ENCODE results near the gene SPDL1. TPM values are rescaled to one million over a fixed set of nuclear protein-coding genes. Genes with fewer than 3 reads are reported as not detected.

The SPDL1 gene
- total RNA-seq, 1 experiment from 2014 or later, result 172 TPM

GRCh38 chr5:169629847-169630548 is 46.4 kb downstream of the SPDL1 start:
- peak; percentile 86 for DNase-seq (ENCODE audit: low read depth)

GRCh38 chr5:169631360-169631759 is 47.8 kb downstream of the SPDL1 start:
- DNase-seq (ENCODE audit: low read depth), result no peak

GRCh38 chr5:169632946-169633345 is 49.4 kb downstream of the SPDL1 start:
- no peak for DNase-seq (ENCODE audit: low read depth)

- DNase-seq (ENCODE audit: low read depth), result no peak
Observed at GRCh38 chr5:169634606-169635005, 51.0 kb downstream of the SPDL1 start.

- no peak for DNase-seq (ENCODE audit: low read depth)
Observed at GRCh38 chr5:169635936-169636335, 52.4 kb downstream of the SPDL1 start.

GRCh38 chr5:169636477-169637084 is 53.0 kb downstream of the SPDL1 start:
- no peak for DNase-seq (ENCODE audit: low read depth)

- no peak for DNase-seq (ENCODE audit: low read depth)
Observed at GRCh38 chr5:169637085-169637548, 53.5 kb downstream of the SPDL1 start, which contains the start of gene DOCK2. Gene DOCK2, plus strand, starts transcription at chr5:169637275. Its CDS starts 52 bp downstream, at chr5:169637327.

GRCh38 chr5:169637549-169638121 is 54.1 kb downstream of the SPDL1 start:
- no peak for DNase-seq (ENCODE audit: low read depth)

GRCh38 chr5:169641253-169641652 is 57.7 kb downstream of the SPDL1 start:
- no peak for DNase-seq (ENCODE audit: low read depth)

- DNase-seq (ENCODE audit: low read depth), result no peak
Observed at GRCh38 chr5:169646856-169647255, 63.3 kb downstream of the SPDL1 start.

- no peak for DNase-seq (ENCODE audit: low read depth)
Observed at GRCh38 chr5:169647566-169647965, 64.0 kb downstream of the SPDL1 start.

- DNase-seq (ENCODE audit: low read depth), result peak; percentile 76
Observed at GRCh38 chr5:169648725-169649310, 65.2 kb downstream of the SPDL1 start.

- DNase-seq (ENCODE audit: low read depth), result no peak
Observed at GRCh38 chr5:169649486-169649885, 65.9 kb downstream of the SPDL1 start.

- peak; percentile 76 for DNase-seq (ENCODE audit: low read depth)
Observed at GRCh38 chr5:169650701-169651331, 67.2 kb downstream of the SPDL1 start.

GRCh38 chr5:169651526-169651925 is 68.0 kb downstream of the SPDL1 start:
- DNase-seq (ENCODE audit: low read depth), result no peak

- no peak for DNase-seq (ENCODE audit: low read depth)
Observed at GRCh38 chr5:169652057-169652456, 68.5 kb downstream of the SPDL1 start.

- DNase-seq (ENCODE audit: low read depth), result no peak
Observed at GRCh38 chr5:169653091-169653490, 69.5 kb downstream of the SPDL1 start.

Other genes with a start within 250 kb of the SPDL1 start
- gene DOCK2, start 53.5 kb downstream of the SPDL1 start, total RNA-seq (2014; rRNA removed; shearing (Covaris generic)), result 9.3 and 13.3 TPM in 2 replicates

Data from Daoy (cell line).